ENCODE data around the gene KCNA4. TPM values are rescaled to one million over a fixed set of nuclear protein-coding genes. Genes with fewer than 3 reads are reported as not detected.

KCNA4 gene
- total RNA-seq, 1 experiment from 2014 or later = not detected

DNA sequence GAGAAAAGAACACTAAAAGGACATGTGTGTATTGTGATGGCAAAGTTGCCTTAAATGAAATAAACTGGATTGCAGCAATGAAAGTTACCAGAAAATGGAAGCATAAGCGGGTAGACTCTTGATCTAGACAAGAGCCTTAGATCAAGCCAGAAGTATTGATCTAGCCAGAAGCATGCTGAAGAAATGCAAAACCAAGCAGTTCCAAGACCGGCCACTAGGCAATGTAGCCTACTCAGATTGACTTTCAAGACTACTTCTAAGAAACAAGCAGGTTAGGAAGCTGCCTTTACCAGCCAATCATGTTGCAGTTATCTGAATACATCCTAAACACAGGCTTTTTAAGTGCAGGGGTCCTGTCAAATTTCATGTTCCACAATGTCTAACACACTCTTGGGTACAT, 54.6 kb downstream of the KCNA4 start:
- no TSS peak for BruUV-seq (replicated peaks)
- Histone ChIP-seq H3K4me3 (no peak overlapping the region), H3K79me2 (ENCODE audit: low read depth) (no peaks in the 10 kb centered on the region), H3K9me2 (ENCODE audit: insufficient read depth) (no peaks in the 10 kb centered on the region), H2AFZ (no peak overlapping the region), H3K27me3 (ENCODE audit: insufficient read depth, low read depth) (no peaks in the 10 kb centered on the region), H3K4me2 (no peak overlapping the region), H3F3A (ENCODE audit: insufficient read depth, low read depth) (no peaks in the 10 kb centered on the region), H3K27ac (no peak overlapping the region), H3K4me1 (replicated peaks; ENCODE audit: insufficient read depth) (no peaks in the 10 kb centered on the region), H3K36me3 (ENCODE audit: low read depth) (no peaks in the 10 kb centered on the region), H4K20me1 (ENCODE audit: insufficient read depth) (no peaks in the 10 kb centered on the region), H3K9me3 (ENCODE audit: insufficient read depth, low read depth) (no peaks in the 10 kb centered on the region)
- TF ChIP-seq EZH2 (IDR thresholded peaks at IDR 0.05; ENCODE audit: low read depth) = no peak
- TF ChIP-seq CTCF (conservative IDR thresholded peaks at IDR 0.05) = peak; percentile 59
- ChIA-PET CTCF (no interaction called here), POLR2A (ENCODE audit: unreplicated experiment) (no interaction called here)
- DNase-seq = peak in 1 of 2 experiments; percentile 39
- intact Hi-C loops (cut with micrococcal nuclease; ENCODE audit: unreplicated experiment) = no loop called here

Other genes with a start within 250 kb of the KCNA4 start
- not detected in 2 replicates for gene FSHB, start 214.0 kb upstream of the KCNA4 start, total RNA-seq (2021)

All from PC-9 (cell line).